A673 (cell line): Measurements from ENCODE around the gene UGT2B11.

ENCODE experiments used
- CTCF ChIP-seq: fragments of 300-800, 200-600 bp; sonication (generic); conservative IDR thresholded peaks from 2 replicates; pipeline ENCODE4 v1.5.1; 2017; ENCODE audit warnings: low read depth, mild to moderate bottlenecking, antibody characterized with exemption, low read length, moderate library complexity, mixed read lengths
- EZH2 ChIP-seq: fragments of 200-600 bp; sonication (generic); IDR thresholded peaks from 2 replicates; pipeline ENCODE4 v1.6.1; 2017; ENCODE audit warnings: borderline replicate concordance, low read depth, mild to moderate bottlenecking, mixed read lengths, antibody characterized with exemption, low read length; ENCODE audit not compliant: poor library complexity, severe bottlenecking

GRCh38 chr4:69196209-69196965 lies 18.2 kb downstream of the UGT2B11 start:
- TF ChIP-seq CTCF (no peak), EZH2 (no peak)
